GM18868 (cell line): ENCODE measurements around the gene NTRK1.

Experiments
- ATAC-seq: cut with Tn5 transposase; IDR thresholded peaks from one replicate; pipeline ENCODE4 v1.9.1; 2021; ENCODE audit warnings: mild to moderate bottlenecking, moderate library complexity; ENCODE audit not compliant: unreplicated experiment

The NTRK1 gene

GRCh38 chr1:156895455-156895812, 34.8 kb downstream of the NTRK1 start:
- no peak for ATAC-seq

- ATAC-seq, result no peak
These were observed 35.3 kb downstream of the NTRK1 start for GRCh38 chr1:156895927-156896326.

GRCh38 chr1:156896490-156897033, 35.9 kb downstream of the NTRK1 start:
- no peak for ATAC-seq

- no peak for ATAC-seq
These were observed 36.6 kb downstream of the NTRK1 start for GRCh38 chr1:156897078-156897825.

GRCh38 chr1:156898161-156898566, 37.5 kb downstream of the NTRK1 start:
- ATAC-seq, result no peak

- no peak for ATAC-seq
These were observed 38.5 kb downstream of the NTRK1 start for GRCh38 chr1:156898971-156899664.

GRCh38 chr1:156899956-156900718, 39.5 kb downstream of the NTRK1 start:
- no peak for ATAC-seq

GRCh38 chr1:156900896-156901589, 40.4 kb downstream of the NTRK1 start:
- no peak for ATAC-seq

GRCh38 chr1:156901590-156901900, 40.9 kb downstream of the NTRK1 start:
- no peak for ATAC-seq

- no peak for ATAC-seq
These were observed 41.6 kb downstream of the NTRK1 start for GRCh38 chr1:156901966-156902915.

GRCh38 chr1:156903328-156904091, 42.8 kb downstream of the NTRK1 start:
- ATAC-seq, result no peak

GRCh38 chr1:156904187-156904959, 43.7 kb downstream of the NTRK1 start:
- ATAC-seq, result no peak

GRCh38 chr1:156905176-156905575, 44.5 kb downstream of the NTRK1 start:
- ATAC-seq, result no peak

GRCh38 chr1:156905651-156906050, 45.0 kb downstream of the NTRK1 start:
- ATAC-seq, result no peak

GRCh38 chr1:156906206-156906906, 45.7 kb downstream of the NTRK1 start:
- no peak for ATAC-seq

GRCh38 chr1:156908541-156908940, 47.9 kb downstream of the NTRK1 start:
- ATAC-seq, result no peak

- ATAC-seq, result no peak
These were observed 48.3 kb downstream of the NTRK1 start for GRCh38 chr1:156908955-156909354.

GRCh38 chr1:156909671-156910070, 49.0 kb downstream of the NTRK1 start:
- ATAC-seq, result no peak
